Endodermal cell (in vitro differentiated cells): ENCODE measurements around the gene SHH. TPM values are rescaled to one million over a fixed set of nuclear protein-coding genes. Genes with fewer than 3 reads are reported as not detected.

Source experiments
- DNase-seq: peaks from one replicate; pipeline ENCODE4 v3.0.0-alpha.2; 2017
- H3K27ac ChIP-seq: 2 replicates; pipeline ENCODE4 v1.5.1; 2013; ENCODE audit warnings: mild to moderate bottlenecking, low read depth, low read length, moderate library complexity
- H3K27me3 ChIP-seq: 2 replicates; pipeline ENCODE4 v1.6.1; 2013; ENCODE audit warnings: mild to moderate bottlenecking, low read length, moderate library complexity; ENCODE audit not compliant: insufficient read depth, control insufficient read depth, poor library complexity, severe bottlenecking
- H3K36me3 ChIP-seq: 2 replicates; pipeline ENCODE4 v1.7.0; 2013; ENCODE audit warnings: mild to moderate bottlenecking, low read length, moderate library complexity; ENCODE audit not compliant: control insufficient read depth, insufficient read depth
- H3K4me1 ChIP-seq: one replicate; pipeline ENCODE4 v1.7.0; 2013; ENCODE audit warnings: low read length; ENCODE audit not compliant: control insufficient read depth, insufficient read depth
- H3K4me3 ChIP-seq: 2 replicates; pipeline ENCODE4 v1.5.1; 2013; ENCODE audit warnings: mild to moderate bottlenecking, low read length, moderate library complexity
- H3K9ac ChIP-seq: 2 replicates; pipeline ENCODE4 v1.6.1; 2013; ENCODE audit warnings: mild to moderate bottlenecking, low read length, moderate library complexity; ENCODE audit not compliant: poor library complexity, severe bottlenecking; ENCODE audit errors: extremely low read depth
- H3K9me3 ChIP-seq: 2 replicates; pipeline ENCODE4 v1.6.1; 2013; ENCODE audit warnings: mild to moderate bottlenecking, low read length, moderate library complexity; ENCODE audit not compliant: control insufficient read depth
- H3K27ac Mint-ChIP-seq: 2 replicates; pipeline ENCODE4 v1.8.0; 2020; ENCODE audit warnings: mixed read lengths
- H3K27me3 Mint-ChIP-seq: 2 replicates; pipeline ENCODE4 v1.8.0; 2021; ENCODE audit warnings: mild to moderate bottlenecking, mixed read lengths; ENCODE audit not compliant: insufficient read depth
- H3K36me3 Mint-ChIP-seq: 2 replicates; pipeline ENCODE4 v1.8.0; 2020; ENCODE audit warnings: low read depth, mixed read lengths
- H3K4me1 Mint-ChIP-seq: 2 replicates; pipeline ENCODE4 v1.8.0; 2020; ENCODE audit warnings: mixed read lengths
- H3K4me3 Mint-ChIP-seq: 2 replicates; pipeline ENCODE4 v1.8.0; 2020; ENCODE audit warnings: mild to moderate bottlenecking, moderate library complexity, mixed read lengths
- H3K9me3 Mint-ChIP-seq: 2 replicates; pipeline ENCODE4 v1.8.0; 2020; ENCODE audit warnings: mild to moderate bottlenecking, mixed read lengths
- CTCF ChIP-seq: fragments of 200-600 bp; sonication (generic); conservative IDR thresholded peaks from 2 replicates; pipeline ENCODE4 v1.5.0; 2021; ENCODE audit warnings: antibody characterized with exemption, mild to moderate bottlenecking
- WGBS, 2 experiments: methylation state at CpG; one replicate each; pipeline versions ENCODE4 v1.1.5 to v1.1.7; 2013; ENCODE audit warnings: missing lambda C conversion rate in 2 of 2, mixed read lengths in 1 of 2; ENCODE audit not compliant: insufficient coverage in 1 of 2, insufficient read length in 1 of 2; 5-methylcytosine and 5-hydroxymethylcytosine counted together
- total RNA-seq, 2 donors: library from RNA; stranded (reverse); fragmentation: NEBNext Ultra II Directional in 1 of 2; extraction: Animal tissue kit (Norgen Biotek cat#: 25700) in 1 of 2; gene quantifications; 2 replicates in 1 of 2; 3 replicates in 1 of 2; pipeline ENCODE4 v1.2.1, GENCODE V29; 2021

SHH gene
- total RNA-seq, 2 donors from 2014 or later: 0.99 to 1.6 TPM

- Histone ChIP-seq H3K9ac (peak overlapping the region; percentile 11), H3K4me3 (peak overlapping the region; percentile 78), H3K27me3 (peaks cover 87% of the 10 kb centered on the region), H3K9me3 (no peaks in the 10 kb centered on the region), H3K27ac (no peak overlapping the region), H3K36me3 (no peaks in the 10 kb centered on the region), H3K4me1 (peaks cover 6% of the 10 kb centered on the region)
- no peaks in the 10 kb centered on the region for H3K9me3 Mint-ChIP-seq
- H3K4me3 Mint-ChIP-seq: peak overlapping the region; percentile 60
- H3K4me1 Mint-ChIP-seq: peaks cover 25% of the 10 kb centered on the region
- H3K27me3 Mint-ChIP-seq: peaks cover 76% of the 10 kb centered on the region
- no peaks in the 10 kb centered on the region for H3K36me3 Mint-ChIP-seq
- DNase-seq: no peak
- 22 to 40% methylated on average over 16 to 33 of the region's 33 CpGs for WGBS, 2 experiments
- H3K27ac Mint-ChIP-seq: peak overlapping the region; percentile 75
- peak; percentile 10 for TF ChIP-seq CTCF
These were observed 4.3 kb downstream of the SHH start for GRCh38 chr7:155807789-155808548.

- Histone ChIP-seq H3K27me3 (peaks cover 86% of the 10 kb centered on the region), H3K4me1 (peaks cover 6% of the 10 kb centered on the region), H3K36me3 (no peaks in the 10 kb centered on the region), H3K27ac (no peak overlapping the region), H3K4me3 (no peak overlapping the region), H3K9ac (no peak overlapping the region), H3K9me3 (no peaks in the 10 kb centered on the region)
- peaks cover 73% of the 10 kb centered on the region for H3K27me3 Mint-ChIP-seq
- H3K27ac Mint-ChIP-seq: peak overlapping the region; percentile 75
- 29 to 45% methylated on average over 4 to 19 of the region's 19 CpGs for WGBS, 2 experiments
- H3K36me3 Mint-ChIP-seq: no peaks in the 10 kb centered on the region
- H3K9me3 Mint-ChIP-seq: peaks cover 4% of the 10 kb centered on the region
- no peak for TF ChIP-seq CTCF
- H3K4me3 Mint-ChIP-seq: peak overlapping the region; percentile 60
- H3K4me1 Mint-ChIP-seq: peaks cover 21% of the 10 kb centered on the region
- DNase-seq: peak; percentile 83
These were observed 5.1 kb downstream of the SHH start for GRCh38 chr7:155807065-155807671.

GRCh38 chr7:155806096-155806871 lies 6.0 kb downstream of the SHH start:
- Mint-ChIP-seq H3K4me1 (peaks cover 12% of the 10 kb centered on the region), H3K4me3 (peak overlapping the region; percentile 60), H3K36me3 (no peaks in the 10 kb centered on the region), H3K27me3 (peaks cover 71% of the 10 kb centered on the region), H3K9me3 (peaks cover 4% of the 10 kb centered on the region), H3K27ac (no peak overlapping the region)
- Histone ChIP-seq H3K27ac (no peak overlapping the region), H3K9ac (no peak overlapping the region), H3K36me3 (no peaks in the 10 kb centered on the region), H3K27me3 (peaks cover 86% of the 10 kb centered on the region), H3K4me1 (peaks cover 6% of the 10 kb centered on the region), H3K9me3 (no peaks in the 10 kb centered on the region), H3K4me3 (no peak overlapping the region)
- 42 to 60% methylated on average over 34 to 47 of the region's 47 CpGs for WGBS, 2 experiments
- TF ChIP-seq CTCF: peak; percentile 38
- DNase-seq: peak; percentile 80
